ENCODE results near the gene THSD7A.

THSD7A gene

DNA sequence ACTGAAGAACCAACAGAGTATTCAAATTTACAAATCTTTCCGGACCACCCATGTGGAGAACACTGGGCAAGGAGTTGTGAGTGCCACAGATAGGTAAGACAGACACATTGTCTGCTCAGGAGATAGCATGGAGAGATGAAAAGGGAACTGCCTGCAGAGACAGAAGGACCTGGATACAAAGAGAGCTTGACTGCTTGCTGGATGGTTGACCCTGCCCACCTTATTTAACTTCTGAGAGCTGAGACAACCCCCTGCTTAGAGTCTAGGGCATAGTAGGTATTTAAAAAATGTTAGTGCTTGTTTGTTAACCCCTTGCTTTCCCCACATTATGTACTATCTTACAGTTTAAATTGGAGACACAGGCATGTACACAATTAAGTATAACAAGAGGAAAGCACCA, 314.1 kb downstream of the THSD7A start:
- DNase-seq (ENCODE audit: low read depth) = no peak

DNA sequence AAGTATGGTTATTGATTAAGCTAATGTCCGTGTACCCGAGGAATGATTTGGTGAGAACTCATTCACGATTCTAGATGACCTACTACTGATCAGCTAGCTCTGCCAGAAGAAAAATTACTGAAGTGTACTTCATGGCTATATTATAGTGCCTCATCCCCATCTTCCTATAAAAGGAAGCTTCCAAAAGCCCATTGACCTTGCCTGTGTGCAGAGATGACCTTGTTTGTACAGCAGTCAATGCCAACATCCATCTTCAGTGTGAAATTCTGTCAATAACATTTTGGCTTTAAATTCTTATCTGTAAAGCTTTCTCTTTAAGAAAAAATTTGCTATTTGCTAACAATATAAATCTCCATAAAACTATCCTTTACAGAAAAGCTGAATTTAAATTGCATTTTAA, 315.7 kb downstream of the THSD7A start:
- no peak for DNase-seq (ENCODE audit: low read depth)

DNA sequence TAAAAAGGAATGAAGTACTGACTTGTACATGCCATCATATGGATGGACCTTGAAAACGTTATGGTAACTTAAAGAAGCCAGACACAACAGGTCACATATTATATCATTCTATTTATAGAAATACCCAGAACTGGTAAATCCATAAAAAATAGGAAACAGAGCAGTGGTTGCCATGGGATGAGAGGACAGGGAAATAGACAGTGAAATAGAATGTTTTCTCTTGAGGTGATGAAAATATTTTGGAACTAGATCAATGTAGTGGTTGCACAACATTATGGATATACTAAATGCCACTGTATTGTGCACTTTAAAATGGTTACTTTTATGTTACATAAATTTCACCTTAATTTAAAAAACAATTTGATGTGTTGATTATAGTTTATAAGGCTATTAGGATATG, 318.5 kb downstream of the THSD7A start:
- DNase-seq (ENCODE audit: low read depth) = no peak

DNA sequence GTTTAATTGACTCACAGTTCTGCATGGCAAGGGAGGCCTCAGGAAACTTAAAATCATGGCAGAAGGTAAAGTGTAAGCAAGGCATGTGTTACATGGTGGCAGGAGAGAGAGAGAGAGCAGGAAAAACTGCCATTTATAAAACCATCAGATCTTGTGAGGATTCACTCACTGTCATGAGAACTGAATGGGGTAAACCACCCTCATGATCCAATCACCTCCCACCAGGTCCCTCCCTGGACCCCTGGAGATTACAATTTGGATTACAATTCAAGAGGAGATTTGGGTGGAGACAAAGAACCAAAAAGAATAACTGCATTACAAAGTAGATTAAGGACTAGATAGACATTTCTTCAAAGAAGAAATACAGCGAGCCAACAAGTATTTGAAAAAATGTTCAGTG, 324.1 kb downstream of the THSD7A start:
- no peak for DNase-seq (ENCODE audit: low read depth)

DNA sequence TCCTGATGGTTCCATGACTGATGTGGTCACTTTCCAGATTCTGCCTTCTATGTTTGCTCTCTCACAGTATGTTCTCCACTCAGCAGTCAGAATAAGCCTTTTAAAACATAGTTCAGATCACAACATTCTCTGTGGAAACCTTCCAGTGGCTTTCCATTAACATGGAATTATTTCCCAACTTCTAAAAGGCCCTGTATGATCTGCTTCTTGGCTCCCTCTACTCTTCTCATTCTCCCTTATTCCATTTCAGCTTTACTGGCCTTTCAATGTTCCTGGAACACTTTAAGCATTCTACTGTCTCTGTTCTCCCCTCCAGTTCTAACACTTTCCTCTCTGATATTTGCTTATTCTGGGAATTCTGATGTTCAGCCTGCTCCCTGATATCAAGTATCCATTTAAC, 325.6 kb downstream of the THSD7A start:
- no peak for DNase-seq (ENCODE audit: low read depth)

DNA sequence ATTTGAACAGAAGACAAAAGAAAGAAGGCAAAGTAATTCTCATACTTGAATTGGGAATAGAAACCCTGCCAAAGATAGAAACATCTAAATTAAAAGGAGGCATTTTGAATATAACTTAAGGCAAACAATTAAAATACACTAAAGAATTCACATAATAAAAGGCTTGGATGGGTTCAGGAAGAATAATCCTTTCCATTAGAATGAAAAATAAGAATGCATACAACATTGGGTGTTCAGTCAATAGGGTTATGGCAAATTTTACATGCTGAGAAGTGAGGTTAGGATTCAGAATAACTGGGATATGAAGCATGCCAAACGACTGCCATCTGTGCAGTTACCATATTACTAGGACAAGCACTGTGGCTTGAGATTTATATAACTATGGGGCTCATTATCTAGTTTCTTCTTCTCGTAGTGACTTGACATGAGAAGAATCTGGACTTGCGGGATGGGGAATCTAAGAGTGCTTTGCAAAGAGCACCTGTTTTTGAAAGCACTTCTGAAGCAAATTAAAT, 326.5 kb downstream of the THSD7A start:
- DNase-seq (ENCODE audit: low read depth) = no peak

DNA sequence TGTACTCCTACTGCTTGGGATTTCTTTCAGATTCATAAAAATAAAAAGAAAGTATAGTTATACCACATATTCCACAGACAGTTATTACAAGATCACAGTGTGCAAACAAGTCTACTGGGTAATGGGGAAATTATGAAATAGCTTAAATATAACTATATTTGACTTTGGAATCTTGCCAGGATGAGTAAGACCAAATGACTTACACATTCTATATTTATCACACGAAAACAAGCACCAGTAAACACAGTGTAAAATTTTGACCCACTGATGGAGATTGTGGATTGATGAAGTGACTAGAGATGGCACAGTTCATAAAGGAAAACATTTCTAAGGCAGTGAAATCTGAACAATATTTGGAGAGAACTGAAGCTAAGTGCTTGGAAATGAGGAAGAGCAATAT, 339.7 kb downstream of the THSD7A start:
- no peak for DNase-seq (ENCODE audit: low read depth)

DNA sequence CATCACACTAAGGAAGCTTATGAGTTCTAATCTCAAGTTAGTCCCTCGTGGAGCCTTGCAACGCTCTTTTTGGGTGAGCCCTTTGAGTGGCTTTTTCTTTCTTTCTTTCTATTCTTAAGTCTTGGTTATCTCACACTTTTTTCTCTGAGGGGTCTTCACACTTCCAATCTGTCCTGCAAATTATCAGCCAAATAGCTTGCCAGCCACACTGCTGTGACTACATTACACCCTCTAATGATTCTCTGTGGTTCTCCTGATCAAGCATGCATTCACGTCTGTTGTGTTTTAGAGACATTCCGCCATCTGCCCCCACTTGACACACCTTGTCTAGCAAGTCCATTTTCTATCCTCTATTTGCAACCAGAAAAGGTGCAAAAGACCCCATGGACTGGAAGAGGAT, 340.2 kb downstream of the THSD7A start:
- no peak for DNase-seq (ENCODE audit: low read depth)

DNA sequence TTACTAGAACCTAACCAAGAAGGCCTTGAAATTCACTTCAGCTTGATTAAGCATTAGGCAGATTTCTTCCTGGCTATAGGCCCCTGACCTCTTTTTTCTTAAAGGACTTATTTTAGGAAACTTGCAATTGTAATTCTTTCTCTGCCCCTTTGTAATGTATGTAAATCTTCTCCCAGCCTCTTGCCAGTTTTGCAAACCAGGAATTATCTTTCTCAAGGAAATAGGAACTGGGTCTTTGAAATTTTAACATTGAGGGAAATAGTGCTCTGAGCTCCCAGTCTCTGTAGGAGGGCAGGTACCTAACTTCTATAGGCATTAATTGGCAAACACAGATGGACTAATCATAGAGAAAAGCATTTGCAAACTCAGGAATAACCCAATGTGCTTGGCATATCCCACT, 342.7 kb downstream of the THSD7A start:
- DNase-seq (ENCODE audit: low read depth) = no peak

DNA sequence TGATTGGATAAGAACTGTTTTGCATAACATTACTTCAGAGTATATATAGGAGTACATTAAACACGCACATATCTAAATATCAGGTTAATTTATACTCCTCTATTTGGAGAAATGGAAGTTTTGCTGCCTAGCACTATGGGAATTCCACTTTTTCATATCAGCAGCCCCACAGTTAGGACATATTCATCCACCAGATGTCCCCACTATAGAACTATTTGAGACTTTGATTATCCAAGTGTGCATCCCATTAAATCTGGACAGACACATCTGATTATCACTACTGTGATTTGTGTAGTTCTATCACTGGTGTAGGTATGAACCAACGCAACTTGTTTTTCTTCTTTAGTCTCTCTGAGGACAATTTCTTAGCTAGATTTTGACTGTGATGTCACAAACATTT, 345.7 kb downstream of the THSD7A start:
- DNase-seq (ENCODE audit: low read depth) = no peak

DNA sequence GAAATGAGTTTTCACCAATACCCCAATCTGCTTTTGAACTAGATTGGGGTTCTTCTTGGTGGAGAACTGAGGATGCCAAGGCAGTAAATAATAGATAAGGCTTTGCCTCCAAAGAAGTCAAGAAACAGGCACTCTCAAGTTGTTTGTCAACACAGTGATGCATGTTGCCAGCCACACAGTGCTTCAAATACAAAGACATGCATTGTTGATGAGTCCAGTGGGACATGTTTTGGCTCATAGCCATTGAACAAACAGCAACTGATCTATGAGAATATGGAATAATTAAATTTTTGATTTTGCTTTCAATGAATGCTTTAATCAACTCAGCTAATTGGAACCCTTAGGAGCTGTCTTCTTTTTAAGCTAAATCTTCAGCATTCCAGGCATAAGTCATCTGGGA, 346.4 kb downstream of the THSD7A start:
- no peak for DNase-seq (ENCODE audit: low read depth)

DNA sequence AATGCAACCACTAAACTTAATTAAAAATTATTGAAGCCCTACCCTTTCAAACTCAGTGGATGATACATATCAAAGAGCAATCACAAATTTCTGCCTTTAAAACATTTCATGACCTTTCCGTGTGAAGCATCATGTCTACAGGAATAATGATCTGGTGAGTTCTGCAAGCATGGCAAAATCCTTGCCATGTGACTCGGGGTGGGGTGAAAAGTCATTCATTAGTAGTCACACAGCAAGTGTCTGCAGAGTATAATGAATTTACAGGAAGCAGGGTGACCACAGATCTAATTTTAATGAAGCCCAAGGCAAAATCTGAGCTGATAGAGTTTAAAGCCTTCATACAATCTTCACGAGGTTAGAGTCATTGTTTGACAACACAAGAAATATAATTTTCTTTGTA, 351.9 kb downstream of the THSD7A start:
- no peak for DNase-seq (ENCODE audit: low read depth)

DNA sequence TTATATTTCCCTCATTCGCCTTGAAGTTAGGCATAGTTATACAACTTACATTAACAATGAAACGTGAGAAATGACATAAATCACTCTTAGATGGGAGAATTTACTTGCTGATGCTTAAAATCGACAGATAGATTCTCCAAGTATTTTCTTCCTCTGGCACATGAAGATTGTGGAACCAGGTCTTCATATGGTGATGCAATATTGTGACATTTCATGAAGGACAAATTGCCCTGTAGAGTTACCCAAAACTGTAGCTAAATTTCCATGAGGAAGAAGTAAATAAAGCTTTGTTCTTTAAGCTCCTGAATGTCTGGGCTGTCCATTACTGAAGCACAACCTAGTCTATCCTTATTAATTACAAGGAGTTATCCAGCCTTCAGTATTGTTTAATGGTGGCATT, 353.1 kb downstream of the THSD7A start:
- DNase-seq (ENCODE audit: low read depth) = no peak

DNA sequence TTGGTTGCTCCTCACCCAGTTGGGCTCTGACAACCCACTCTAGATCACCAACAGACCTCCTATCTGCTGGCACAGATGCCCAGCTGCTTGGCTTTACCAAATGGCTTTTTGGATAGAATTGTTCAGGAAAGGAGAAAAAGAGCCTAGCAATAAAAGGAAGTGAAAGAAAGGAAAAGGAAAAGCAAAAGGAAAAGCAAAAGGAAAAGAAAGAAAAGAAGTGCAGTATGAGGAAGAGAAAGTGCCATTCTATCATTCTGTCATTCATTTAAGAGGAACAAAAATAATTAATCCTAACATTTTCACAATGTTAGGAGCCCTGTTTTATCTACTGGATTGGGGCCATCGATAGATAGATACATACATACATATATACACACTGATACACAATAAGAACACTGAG, 353.6 kb downstream of the THSD7A start:
- no peak for DNase-seq (ENCODE audit: low read depth)

DNA sequence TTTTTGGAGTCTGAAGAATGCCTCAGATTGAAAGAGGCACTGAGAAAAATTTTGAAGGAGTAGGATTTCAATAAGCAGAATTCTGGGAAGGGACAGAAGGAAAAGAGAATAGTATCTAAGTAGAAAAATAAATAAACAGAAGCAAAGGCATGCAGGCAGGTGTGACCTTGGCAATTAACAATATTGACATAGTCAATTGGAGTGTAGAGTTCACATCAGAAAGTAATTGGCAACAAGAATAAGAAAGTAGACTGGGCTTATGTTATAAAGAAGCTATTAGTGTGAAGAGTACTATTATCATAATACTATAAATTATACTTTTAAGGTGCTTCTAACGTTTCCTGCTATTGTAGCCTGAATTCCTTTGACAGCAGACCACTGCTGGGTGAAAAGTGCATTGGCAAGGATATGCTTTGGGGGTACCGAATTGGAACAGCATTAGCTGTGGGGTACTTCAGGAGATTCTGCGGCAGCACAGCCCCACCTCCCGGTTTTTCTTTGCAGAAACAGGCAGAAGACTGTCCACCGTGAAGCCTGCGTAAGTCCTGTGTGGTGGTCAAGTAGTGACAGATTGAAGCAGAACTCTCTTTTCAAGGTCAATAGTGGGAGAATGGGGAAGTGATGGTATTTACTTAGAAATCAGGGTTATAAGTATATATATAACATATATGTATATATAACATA, 357.0 kb downstream of the THSD7A start:
- DNase-seq (ENCODE audit: low read depth) = no peak

DNA sequence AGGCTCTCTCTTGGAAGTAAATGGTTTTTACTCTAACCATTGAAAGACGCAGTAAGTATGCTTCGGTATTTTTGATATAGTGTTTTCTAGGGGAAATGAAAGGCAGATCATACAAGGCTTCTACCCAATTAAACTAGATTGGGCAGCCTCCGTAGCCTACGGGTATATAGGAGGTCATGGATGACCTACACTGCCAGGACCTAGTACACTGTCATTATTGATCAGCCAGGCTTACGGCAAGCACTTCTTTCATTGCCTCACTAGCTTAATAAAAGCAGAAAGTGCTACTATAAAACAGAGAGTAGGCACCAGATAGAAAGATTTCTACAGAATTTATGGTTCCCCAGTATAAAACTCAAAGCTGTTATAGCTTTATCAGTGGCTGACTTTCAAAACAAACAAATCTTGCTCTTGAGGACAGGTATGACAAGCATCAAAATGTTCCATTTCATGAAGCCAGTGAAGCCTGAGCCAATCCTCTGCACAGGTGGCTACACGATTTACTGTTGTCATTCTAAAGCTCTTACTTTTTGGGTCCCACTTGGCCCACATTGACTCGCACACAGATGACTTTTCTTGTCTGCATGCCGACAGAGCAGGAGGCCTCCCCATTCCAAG, 358.1 kb downstream of the THSD7A start:
- DNase-seq (ENCODE audit: low read depth) = no peak

DNA sequence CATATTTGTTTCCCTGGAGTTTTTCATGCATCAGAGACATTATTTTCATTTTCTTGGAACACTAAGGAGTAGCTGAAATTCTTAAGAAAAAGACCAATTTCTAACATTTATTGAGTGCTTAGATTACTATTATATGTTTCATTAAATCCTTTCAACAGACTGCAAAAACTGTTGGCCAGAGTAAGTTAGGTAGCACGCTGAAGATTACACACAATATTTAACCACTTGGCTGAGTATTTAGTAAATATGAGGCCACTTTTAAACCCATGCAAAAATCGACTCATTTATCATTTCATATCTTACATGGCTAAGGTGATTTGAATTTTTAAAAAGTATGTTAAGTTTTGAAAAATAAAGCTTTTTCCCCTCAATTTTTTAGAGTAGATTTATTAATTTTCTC, 358.8 kb downstream of the THSD7A start:
- DNase-seq (ENCODE audit: low read depth) = no peak

DNA sequence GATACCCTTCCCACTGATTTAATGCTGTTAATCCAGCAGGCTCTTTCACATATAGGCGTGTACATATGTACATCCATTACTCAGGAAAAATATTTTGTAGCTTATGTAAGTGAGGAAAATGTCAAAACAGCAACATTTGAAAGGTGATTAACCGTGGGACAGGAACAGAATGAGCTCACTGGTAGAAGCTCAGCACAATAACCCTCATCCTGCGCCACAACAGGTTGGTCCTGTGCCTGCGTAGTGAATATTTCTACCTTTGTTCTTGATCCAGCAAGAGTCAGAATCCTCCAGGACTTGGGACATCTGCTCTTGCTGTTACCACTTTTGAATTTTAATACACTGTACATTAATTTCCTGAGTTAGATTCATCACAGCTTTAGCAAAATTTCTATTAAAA, 359.4 kb downstream of the THSD7A start:
- no peak for DNase-seq (ENCODE audit: low read depth)

DNA sequence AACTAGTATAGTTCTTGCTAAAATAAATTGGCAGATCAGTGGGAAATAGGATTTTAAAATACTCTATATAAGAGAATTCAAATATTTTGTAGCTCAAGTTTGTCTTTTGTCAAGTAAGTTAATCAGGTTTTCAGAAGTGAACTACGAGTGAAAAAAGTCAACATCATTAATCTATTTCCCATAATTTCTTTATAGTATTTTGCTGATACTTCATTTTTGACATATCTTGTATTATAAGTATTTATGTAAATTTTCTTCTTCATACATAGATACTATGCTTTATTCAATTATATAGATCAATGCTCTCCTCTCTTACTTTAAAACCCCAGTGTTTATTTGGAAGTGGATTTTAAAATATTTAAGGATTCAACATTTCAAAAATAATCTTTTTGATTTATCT, 360.7 kb downstream of the THSD7A start:
- no peak for DNase-seq (ENCODE audit: low read depth)

DNA sequence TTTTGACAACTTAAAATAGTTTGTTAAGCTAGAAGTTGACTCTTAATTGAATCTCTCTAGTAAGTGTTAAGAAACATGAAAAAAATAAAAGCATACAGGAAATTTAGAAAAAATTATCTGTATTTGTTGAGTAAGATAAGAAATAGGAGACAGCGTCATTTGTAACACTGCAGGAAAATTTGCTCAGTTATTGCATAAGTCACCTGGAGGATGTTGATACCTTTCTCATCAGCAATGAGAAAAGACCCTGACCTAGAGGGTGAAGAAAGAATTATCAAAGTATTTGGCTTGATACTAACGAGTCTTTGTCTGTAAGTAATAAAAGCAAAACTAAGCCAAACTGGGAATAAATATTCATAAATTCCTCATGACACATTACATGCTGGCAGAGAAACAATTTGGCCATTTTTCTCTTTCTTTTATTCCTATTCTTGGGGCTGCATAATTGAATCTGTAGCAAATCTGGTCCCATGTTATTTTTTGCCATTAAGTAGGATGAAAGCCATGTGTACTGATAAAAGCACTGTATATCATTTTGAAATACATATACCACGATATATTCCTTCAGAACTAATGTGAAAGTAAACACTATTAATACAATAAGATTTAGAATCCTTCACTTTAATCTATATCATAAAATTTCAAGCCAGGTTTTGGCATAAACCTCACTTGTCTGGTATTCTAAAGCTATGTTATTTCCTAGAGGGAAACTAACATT, 362.8 kb downstream of the THSD7A start:
- DNase-seq (ENCODE audit: low read depth) = no peak

DNA sequence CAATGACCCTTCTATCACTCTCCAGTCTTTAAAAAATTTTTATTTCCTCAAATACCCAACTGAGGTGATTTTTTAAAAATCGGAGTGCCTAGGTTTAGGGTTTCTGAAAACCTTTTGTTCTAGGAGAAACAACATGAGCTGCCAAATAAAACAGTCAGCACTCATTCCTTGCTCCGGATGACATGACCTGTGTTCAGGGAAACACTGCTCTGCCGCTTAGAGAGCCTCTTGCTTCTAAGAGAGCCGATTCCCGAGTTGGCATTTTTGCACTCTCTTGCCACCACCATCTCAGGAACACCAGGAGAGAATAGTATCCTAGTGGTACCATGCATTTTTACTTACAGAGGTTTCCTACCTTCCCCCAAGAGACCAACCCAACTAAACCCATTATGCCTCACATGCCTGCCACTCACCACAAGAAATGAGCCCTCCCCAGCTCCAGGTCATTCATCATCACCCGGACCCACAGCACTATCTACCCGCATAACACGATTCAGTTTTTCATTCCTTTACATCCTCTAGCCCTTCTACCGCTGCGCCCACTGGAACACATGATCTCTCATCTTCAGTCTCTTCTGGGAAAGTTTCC, 365.4 kb downstream of the THSD7A start:
- no peak for DNase-seq (ENCODE audit: low read depth)

DNA sequence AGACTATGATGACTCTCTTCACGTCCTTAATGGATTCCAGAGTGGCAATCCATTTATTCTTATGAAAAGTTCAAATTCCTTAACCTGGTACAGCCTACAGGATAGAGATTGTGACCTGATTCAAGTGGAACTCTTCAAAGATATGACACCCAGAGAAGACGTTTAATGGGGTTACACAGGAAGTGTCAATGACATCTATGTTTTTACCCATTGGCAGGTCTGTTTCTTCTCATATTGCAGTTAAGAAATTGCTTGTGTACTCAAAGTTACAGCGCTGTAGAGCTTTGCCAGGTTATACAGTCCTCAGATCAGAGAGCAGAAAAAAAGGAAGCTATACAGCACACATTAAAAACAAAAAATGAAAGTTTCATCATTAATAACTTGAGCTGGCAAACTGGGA, 367.4 kb downstream of the THSD7A start:
- no peak for DNase-seq (ENCODE audit: low read depth)

DNA sequence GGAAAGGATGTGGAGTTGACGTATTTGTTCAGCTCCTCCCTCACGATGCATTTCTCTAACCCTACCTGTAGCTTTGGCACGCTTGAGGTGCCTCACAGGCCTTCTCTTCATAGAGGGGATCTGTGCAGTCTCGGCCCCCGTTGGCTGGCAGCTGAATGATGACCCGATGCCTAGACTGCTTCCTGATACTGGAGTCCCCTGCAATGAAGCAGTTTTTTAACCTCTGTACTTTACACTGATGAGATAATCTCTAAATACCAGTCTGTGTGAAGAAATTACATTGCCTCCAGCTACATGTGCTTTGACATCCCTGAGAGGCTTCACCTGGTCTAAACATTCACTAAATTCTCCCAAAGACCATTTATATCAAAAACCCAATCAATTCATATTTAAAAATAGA, 370.1 kb downstream of the THSD7A start:
- DNase-seq (ENCODE audit: low read depth) = no peak

Measured in T-helper 22 cell (primary cell).